A549 treated with AZD9567 at 1 μM for 4 hours (cell line): Measurements from ENCODE around the gene OR11H7. TPM values are rescaled to one million over a fixed set of nuclear protein-coding genes. Genes with fewer than 3 reads are reported as not detected.

Experiments used
- total RNA-seq: library from RNA; stranded (reverse); fragments of 200-300 nt; extraction: Qiagen RNA extraction; gene quantifications from 5 replicates; pipeline ENCODE4 v1.2.3, GENCODE V29; 2022; ENCODE audit not compliant: insufficient read depth

Gene OR11H7
- total RNA-seq = not detected in 5 replicates

GRCh38 chr14:20228681-20229080, at the start of gene OR11H7:
Gene OR11H7 (plus strand): TSS chr14:20228981.

GRCh38 chr14:20190596-20190995, 38.2 kb upstream of the OR11H7 start, which contains the start of gene OR11G2:
Gene OR11G2 (plus strand): TSS chr14:20190896. CDS start chr14:20197438, 6,542 bp downstream.

DNA sequence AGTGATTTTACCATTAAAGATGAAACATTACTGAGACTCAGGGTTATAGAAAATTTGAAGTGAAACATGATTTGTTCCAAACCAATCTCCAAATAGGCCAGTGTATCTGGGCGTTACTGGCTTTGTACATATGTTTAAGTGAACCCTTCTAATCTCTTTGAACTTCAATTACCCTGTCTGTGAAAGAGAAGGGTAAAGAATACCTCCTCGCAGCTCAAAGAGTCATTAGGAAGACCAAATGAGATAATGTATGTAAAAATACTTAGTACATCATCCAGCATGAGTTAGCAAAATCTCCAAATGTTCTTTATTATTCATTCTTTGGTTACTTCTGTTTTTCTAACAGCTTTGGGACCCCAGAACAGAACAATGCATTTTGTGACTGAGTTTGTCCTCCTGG, 5.4 kb upstream of the OR11H7 start, which contains the start of gene OR11H6:
Gene OR11H6 (plus strand): TSS at position 301 of the 400 bp plus-strand sequence. CDS start 0 bp downstream, at position 301.

Other genes with a start within 250 kb of the OR11H7 start
- gene OR4Q2, start 226.8 kb upstream of the OR11H7 start, total RNA-seq = not detected in 5 replicates
- not detected in 5 replicates for gene OR4K14, start 209.7 kb upstream of the OR11H7 start, total RNA-seq
- not detected in 5 replicates for gene OR4K13, start 192.9 kb upstream of the OR11H7 start, total RNA-seq
- not detected in 5 replicates for gene OR4L1, start 168.9 kb upstream of the OR11H7 start, total RNA-seq
- gene OR4K17, start 118.2 kb upstream of the OR11H7 start, total RNA-seq = not detected in 5 replicates
- not detected in 5 replicates for gene OR4N5, start 90.2 kb upstream of the OR11H7 start, total RNA-seq
- not detected in 5 replicates for gene OR11G2, start 38.1 kb upstream of the OR11H7 start, total RNA-seq
- gene OR11H6, start 5.3 kb upstream of the OR11H7 start, total RNA-seq = not detected in 5 replicates
- gene OR11H4, start 10.3 kb downstream of the OR11H7 start, total RNA-seq = not detected in 5 replicates
- 14.7 to 19.0 TPM (median 17.6 TPM) in 5 replicates for gene TTC5, start 77.0 kb downstream of the OR11H7 start, total RNA-seq
- gene CCNB1IP1, start 104.3 kb downstream of the OR11H7 start, total RNA-seq = 38.0 to 53.1 TPM (median 41.0 TPM) in 5 replicates
- 15.1 to 20.1 TPM (median 18.4 TPM) in 5 replicates for gene PARP2, start 114.7 kb downstream of the OR11H7 start, total RNA-seq
- 11.3 to 19.3 TPM (median 12.7 TPM) in 5 replicates for gene TEP1, start 184.5 kb downstream of the OR11H7 start, total RNA-seq
- gene KLHL33, start 207.2 kb downstream of the OR11H7 start, total RNA-seq = 0.02 TPM in 2 of 5 replicates, not detected in the others
- gene OSGEP, start 225.8 kb downstream of the OR11H7 start, total RNA-seq = 24.3 to 28.5 TPM (median 26.1 TPM) in 5 replicates
- 257 to 270 TPM (median 258 TPM) in 5 replicates for gene APEX1, start 226.2 kb downstream of the OR11H7 start, total RNA-seq
- 31.9 to 36.5 TPM (median 36.1 TPM) in 5 replicates for gene PIP4P1, start 232.5 kb downstream of the OR11H7 start, total RNA-seq
- 148 to 170 TPM (median 154 TPM) in 5 replicates for gene PNP, start 240.4 kb downstream of the OR11H7 start, total RNA-seq